GM21723 (cell line): ENCODE measurements around the gene VAV2.

Experiments used
- ATAC-seq: cut with Tn5 transposase; IDR thresholded peaks from one replicate; pipeline ENCODE4 v1.9.1; 2021; ENCODE audit warnings: mild to moderate bottlenecking, moderate library complexity; ENCODE audit not compliant: unreplicated experiment

The VAV2 gene

DNA sequence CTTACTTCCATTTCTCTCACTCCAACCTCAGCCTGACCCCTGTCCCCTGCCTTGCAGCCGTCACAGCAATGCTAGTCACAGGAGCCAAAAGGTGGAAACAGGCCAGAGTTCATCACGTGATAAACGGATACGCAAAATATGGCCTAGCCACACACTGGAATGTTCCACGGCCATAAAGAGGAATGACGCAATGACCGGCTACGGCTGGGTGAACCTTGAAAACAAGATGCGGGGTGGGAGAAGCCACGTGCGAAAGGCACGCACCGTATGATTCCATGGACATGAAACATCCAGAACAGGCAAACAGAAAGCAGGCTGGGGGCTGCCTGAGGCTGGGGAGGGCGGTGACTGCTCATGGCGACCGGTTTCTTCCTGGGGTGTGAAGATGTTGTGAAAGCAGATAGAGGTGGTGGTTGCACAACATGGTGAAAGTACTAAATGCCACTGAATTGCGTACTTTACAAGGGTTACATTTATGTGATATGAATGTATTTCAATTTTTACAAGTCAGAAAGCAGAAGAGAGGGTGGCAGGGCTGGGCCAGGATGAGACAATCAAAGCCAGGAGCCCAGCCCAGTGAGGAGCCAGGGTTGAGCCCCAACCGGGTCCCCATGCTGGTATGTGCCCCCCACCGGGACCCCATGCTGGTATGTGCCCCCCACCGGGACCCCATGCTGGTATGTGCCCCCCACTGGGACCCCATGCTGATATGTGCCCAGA lies 136.2 kb downstream of the VAV2 start:
- no peak for ATAC-seq

DNA sequence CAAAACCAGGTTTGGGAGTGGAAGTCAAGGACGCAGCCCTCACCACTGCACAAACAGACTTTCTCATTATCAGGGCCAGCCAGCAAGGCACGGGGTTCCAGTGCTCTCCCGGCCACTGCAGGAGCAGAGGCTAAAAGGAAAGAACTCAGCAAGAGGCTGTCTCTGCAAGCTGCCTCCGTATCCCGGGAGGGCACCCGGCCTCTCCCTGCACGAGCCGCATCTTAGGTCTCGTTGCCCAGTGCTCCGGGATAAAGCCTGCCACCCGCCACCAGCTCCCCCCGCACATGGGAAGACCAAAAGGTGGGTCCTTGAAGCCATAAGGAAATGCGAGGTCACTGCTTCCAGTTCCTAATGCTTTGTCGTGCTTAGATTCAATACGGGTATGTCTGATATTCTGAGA lies 136.8 kb downstream of the VAV2 start:
- no peak for ATAC-seq

DNA sequence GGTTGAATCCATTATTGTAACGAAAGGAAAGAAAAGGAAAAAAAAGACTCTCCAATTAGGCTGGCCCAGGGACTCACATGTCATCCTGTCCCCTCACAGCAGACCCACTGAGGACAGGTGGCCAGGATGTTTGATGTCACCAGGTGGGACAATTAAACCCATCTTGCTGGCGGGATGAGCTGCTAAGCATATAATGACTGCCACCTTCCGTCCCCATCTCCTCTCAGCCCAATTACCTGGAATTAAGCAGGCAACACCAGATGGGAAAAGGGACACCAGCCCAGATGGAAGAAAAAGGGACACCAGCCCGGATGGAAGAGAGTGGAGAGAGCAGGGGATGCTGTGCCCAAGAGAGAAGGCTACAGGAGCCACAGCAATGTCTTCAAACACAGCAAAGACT lies 137.4 kb downstream of the VAV2 start:
- no peak for ATAC-seq

DNA sequence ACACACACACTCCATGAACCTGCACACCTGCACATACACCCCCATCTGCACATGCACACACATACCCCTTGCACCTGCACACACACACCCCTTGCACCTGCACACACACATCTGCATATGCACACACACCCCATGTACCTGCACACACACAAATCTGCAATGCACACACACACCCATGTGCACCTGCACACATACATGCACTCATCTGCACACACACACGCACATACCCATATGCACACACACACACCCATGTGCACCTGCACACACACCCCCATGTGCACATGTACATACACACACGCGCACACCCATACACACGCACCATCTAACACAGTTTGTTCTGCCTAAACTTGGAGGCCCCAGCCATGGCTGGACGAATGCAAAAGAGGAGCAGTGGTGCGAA lies 138.1 kb downstream of the VAV2 start:
- ATAC-seq: no peak

DNA sequence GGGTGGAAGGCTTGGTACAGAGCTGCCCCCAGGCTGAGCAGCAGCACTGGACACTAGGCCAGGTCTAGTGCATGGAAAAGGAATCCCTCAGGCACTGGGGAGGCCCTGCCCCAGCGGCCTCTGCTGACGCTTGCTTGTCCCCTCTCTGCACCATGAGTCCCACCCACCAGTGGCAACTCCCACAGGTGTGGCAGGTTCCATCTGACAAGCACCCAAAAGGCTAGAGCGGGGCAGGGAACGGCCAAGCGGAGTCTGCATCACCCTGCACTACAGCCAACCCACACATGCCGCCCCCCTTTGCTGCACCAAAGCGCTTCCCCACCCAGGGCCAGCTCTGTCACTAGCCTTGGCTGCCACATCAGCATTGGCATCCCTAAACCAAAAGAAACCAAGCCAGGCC lies 138.8 kb downstream of the VAV2 start:
- ATAC-seq: no peak

DNA sequence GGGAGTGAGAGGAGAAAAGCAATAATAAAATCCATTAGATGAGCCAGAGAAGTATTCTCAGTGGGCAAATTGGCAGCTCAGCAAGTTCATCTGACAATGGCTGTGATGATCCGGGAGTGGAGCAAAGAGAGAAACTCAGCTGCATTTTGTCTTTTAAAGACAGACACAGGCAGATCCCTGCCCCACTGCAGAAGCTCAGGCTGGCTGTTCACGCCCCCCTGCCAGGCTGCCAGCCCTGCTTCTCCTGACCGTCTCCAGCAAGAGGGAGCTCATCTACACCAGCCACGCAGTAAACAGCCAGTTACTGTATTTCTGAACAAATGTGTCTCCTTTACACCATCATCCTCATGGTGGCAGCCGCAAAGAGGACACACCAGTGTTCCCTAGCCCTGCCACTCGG lies 139.7 kb downstream of the VAV2 start:
- ATAC-seq: no peak

DNA sequence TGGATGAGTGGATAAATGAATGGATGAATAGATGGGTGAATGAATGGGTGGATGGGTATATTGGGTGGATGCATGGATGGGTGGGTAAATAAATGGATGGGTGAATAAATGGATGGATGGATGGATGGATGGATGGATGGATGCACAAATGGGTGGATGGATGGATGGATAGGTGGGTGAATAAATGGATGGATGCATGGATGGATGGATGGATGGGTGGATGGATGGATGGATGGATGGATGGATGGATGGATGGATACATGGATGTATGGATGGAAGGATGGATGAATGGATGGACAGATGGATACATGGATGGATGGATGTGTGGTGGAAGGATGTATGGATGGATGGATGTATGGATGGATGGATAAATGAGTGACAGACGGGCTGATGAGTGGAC lies 140.4 kb downstream of the VAV2 start:
- ATAC-seq: no peak

DNA sequence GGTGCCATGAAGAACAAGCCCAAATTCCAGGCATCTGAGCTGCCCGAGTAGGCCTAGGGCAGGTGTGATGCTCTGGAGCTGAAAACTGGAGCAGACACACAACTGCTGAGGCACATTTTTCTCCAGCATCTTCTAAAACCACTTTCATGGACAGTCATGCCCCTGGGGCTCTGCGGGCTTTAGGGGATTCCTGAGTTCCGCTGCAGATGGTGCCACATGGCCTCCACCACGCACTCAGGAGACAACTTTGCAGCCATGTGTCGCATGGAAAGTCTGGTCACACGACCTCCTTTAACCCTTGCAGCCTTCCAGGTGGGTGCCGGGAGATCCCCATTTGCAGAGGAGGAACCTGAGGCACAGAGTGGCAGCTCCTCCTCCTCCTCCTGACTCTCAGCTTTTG lies 141.2 kb downstream of the VAV2 start:
- no peak for ATAC-seq

DNA sequence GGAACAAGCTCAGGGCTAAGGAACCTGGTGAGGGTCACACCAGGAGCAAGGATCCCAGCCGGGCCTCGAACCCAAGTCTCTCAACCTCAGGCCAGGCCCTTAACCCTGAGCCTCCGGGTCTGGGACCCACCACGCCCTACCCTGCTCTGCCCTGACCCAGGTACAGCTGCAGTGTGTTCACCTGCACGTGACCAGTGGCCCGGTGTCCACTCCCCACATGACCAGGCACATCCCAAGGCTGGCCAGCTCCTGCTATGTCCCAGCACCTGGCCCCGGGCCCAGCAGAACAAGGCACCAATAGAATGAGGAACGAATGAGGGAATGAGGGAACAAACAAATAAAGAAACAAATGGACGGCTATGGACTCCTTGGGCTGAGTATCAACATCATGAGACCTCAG lies 142.0 kb downstream of the VAV2 start:
- no peak for ATAC-seq

DNA sequence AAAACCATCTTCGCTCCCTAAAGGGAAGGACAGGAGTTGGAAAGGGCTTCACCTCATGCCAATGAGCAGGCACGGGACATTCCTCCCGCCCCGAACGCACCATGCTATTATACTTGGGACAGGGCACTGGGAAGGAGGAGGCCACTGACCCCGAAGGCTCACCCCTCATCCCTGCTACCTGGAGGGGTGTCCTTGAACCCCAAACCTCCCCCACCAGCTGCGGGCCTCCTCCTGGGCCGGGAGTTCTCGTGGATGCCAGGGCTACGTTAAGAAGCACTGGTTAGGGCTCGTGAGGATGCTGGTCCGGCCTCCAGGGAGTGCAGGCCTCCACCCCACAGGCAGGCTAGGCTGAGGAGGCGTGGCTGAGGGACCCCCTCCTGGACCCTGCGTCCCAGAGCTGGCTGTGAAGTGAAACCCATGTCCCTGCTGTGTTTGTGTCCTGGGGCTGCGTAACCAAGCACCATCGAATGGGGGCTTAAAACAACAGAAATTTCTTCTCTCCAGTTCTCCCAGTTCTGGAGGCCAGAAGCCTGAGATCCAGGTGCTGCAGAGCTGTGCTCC lies 142.9 kb downstream of the VAV2 start:
- no peak for ATAC-seq

DNA sequence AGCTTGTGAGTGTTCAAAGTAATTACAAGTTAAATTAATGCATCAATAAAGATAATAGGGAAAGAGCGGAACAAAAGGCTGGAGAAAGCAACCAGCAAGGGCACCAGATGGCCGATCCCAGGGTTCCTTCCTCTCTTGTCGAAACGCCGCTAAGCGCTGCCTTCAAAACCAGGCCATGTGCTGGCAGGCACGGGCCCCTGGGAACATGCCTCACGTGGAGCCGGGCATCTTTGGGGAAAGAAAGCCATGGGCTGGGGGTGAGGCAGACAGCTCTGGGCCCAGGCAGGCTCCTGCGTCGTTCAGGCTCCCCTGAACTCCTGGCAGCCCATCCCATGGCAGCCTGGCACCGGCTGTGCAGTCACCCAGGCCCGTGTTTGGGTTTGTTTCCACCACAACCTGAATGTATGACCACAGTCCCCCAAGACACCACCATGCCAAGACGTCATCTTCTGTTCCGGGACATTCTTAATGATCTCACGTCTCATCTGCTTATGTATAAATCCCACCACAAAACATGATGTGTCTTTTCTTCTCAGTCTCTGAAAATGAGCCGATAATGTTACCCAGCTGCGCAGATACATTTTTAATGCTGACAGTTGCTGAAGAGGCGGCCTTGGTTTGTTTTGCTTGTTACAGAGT lies 143.5 kb downstream of the VAV2 start:
- ATAC-seq: no peak

DNA sequence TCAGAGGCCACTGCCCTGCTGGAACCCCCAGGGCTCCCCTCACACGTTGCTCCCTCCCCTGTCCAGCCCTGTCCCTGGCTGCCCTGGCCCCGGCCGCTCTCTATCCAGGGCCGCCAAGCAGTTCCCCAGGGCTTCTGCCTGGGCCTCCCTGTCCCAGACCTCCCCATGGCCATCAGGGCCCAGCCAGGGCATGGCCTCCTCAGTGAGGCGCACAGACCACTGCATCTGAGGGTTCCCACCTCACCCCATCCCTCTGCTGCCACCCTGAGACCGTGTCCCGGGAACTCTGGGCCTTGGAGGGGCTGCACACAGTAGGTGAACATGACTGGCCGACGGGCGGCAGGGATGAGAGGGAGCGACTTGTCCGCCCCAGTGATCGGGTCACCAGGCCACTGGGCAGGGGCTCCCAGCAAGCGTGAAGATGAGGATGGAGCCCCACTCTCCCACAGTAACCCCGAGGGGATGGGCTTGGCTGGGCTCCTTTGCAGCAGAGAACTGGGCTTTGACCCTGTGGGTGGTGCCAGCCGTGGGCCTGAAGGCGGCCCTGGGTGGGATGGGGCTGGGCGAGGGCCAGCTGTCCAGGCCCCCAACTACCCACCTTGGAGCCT lies 145.5 kb downstream of the VAV2 start:
- ATAC-seq: no peak

DNA sequence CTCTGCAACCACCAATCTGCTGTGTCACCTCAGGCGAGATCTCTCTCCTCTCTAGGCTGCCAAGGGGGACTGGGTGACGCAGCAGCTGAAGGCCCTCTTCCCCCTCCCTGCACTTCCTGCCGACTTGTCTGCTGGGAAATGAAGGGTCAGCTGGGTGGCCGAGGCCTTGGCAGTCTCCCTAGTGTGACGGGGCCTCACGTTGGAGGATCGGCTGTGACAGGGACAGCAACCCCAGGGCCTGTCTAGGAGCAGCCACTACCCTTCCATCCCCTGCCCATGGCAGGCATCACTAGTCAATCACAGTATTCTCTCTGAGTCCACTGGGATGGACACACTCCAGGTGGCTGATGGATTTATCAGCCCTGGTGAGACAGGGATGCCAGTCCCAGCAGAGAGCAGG lies 146.7 kb downstream of the VAV2 start:
- ATAC-seq: no peak

DNA sequence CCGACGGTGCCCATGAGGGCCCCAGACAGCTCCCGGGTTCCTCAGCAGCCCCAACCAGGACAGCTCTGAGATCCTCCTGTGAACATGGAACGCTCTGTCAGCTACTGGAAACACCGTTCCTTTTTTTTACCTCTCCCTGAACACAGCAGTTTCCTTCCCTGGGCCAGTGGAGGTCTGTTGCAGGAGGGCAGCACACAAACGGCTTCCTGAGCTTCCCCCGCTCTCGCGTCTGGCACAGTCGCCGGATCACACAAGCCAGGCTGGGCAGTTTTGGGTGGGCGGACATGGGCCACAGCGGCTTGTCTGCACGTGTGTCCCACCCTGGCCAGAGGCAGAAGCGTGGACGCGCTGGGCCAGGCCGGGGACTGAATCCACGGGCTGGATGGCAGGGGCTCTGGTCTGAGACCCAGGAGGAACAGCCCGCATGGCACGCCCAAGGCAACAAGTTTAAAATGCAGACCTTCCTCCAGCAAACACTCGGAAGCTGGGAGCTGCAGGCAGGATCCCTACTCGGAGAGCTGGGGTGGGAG lies 147.2 kb downstream of the VAV2 start:
- ATAC-seq: no peak

DNA sequence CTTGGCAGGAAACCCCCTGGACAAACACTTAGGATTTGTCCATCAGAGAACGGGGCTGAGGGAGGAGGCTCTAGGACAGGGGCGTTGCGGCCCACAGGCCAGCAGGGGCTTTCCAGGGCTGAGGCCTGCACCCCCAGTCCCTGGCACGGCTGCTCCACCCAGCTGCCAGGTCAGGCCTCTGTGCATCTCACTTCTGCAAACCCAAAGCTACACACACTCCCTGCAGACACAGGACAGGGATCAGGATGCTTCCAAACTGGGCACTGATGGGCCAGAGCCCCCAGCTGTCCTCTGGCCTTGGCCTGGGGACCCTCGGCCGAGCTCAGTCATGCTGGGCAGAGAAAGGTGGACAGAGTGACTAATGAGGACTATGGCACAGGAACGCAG lies 147.7 kb downstream of the VAV2 start:
- ATAC-seq: no peak

DNA sequence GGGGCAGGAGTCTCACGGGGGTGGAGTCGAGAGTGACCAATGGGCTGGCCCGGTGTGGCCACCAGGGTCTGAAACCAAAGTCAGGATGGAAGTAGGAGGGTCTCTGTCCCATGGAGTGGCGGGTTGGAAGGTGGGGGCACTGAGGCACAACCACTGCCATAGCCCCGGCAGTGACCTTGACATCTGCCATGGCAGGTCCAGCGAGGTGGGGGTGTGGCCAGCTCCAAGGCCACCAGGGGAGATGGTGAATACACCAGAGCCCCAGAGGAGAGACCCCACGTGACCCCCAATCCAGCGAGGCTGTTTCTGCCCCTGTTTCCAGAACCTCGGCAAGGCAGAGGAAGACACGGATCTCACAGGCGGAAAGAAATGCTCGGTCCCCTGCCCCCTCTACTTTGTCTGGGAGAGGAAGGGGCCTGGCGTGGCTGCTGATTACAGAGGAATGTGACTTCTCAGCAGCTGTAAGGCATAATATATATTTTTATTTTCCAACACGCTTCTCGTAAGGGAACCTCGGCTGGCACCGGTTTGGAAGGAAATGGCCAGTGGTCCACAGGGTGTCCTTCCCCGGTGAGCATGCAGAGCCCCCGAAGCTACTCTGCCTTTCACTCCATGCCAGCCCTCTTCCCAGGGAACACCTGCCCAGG lies 148.2 kb downstream of the VAV2 start:
- no peak for ATAC-seq

DNA sequence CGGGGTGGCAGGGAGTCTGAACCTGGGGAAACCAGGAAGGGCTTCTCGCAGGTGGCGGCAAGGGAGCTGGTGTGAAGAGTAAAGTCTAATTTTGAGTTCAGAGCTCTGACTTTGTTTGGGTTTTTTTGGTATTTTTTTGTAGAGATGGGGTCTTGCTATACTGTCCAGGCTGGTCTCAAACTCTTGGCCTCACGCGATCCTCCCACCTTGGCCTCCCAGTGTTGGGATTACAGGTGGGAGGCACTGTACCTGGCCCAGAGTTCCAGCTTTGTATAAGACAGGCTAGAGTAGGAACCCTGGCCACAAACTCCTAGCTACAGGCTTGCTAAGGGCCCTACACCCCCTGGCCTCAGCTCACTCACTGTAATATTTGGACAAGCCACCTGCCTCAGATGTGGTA lies 148.9 kb downstream of the VAV2 start:
- no peak for ATAC-seq

DNA sequence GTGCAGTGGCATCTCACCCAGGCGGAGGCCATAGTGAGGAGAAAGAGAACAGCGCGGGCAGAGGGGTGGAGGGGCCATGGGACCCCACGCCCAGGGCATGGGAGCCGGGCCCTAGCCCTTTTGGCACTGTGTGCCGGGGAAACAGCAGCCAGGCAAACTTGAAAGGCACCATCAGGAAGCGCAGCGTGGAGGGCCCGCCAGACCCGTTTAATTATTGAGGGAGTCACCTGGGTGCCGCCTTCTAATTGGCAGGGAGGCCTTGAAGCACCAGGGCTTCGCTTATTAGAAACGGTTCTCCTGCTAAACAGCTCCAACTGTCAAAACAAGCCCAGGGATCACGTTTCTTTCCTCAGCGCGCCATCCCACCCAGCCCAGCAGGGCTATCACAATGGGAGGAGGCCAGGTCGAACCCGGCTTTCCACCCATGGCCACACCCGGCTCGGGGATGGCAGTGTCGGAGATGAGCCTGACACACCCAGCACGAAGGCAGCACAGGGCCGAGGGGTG lies 149.3 kb downstream of the VAV2 start:
- no peak for ATAC-seq

DNA sequence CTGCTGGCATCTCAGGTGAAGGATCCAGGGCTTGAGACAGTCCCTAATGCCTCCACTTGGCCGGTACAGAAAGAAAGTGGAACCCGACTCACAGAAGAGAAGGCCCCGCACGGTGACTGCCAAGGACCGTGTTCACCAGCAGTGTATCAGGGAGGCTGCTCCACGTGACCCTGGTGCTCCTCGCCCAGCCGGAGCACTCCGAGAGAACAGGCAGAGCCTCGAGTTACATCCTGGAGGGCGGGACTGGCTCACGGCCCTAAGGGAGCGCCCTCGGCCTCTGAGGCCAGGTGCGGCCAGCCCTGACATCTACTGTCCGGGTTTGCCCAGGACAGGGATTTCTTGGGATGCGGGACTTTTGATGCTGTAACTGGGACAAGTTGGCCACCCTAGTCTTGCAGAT lies 149.9 kb downstream of the VAV2 start:
- ATAC-seq: no peak

DNA sequence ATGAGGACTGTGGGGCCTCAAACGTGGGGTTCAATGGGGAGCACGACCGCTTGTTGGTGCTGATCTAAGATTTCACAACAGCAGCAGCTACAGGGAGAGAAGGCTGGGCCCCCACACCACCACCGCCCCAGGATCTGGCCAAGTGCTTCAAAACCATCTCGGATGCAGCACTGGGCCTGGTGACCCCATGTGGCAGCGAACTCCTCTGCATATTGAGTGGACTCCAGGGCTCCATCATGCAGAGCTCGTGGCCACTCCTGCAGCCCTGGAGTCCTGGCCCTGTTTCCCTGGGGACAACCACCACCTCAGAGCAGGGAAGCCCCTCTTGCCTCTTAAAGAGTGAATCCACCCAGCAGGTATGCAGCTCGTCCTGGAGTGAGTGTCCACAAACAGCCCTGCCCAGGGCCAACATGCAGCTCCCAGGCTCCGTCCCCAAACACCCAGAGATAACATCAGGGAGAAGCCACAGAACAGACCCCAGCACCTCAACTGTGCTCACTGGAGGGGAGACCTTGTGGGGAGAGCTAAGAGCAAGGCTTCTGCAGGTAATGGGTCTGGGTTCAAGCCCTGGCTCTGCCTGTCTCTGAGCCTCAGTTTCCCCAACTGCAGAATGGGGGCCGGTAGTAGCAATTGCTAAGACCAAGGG lies 150.8 kb downstream of the VAV2 start:
- no peak for ATAC-seq

DNA sequence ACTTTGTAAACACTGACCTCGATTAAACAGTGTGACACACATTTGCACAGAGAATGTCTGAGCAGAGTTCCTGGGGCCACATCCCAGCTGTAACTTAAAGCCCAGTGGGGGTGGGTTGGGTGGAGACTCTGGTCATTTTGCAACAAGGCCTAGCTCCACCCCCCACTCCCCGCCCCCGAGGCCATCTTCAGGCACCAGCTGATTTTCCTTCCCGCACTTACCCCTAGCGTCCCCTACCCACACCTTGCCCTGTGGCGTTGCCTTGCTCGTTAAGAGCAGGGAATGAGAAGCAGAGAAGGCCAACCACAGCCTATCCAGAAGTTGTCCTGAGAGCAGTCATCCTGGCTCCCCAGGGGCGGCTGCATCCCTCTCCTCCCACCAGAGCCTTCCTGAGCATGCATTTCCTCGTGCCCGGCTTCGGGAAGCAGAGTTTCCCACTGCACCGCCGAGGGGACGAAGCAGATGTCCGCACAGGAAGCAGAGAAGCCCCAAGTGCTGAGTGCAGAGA lies 152.2 kb downstream of the VAV2 start:
- no peak for ATAC-seq
